Measurements from ENCODE around the gene EWSR1.
A peak's percentile ranks its signal among the peaks of the same experiment; 100 is the strongest.

EWSR1 gene

GRCh38 chr22:29270475-29271271 lies 2.6 kb downstream of the EWSR1 start:
- DNase-seq = no peak

GRCh38 chr22:29272624-29273023 lies 4.6 kb downstream of the EWSR1 start:
- no peak for DNase-seq

- no peak for DNase-seq
These were observed 7.1 kb downstream of the EWSR1 start for GRCh38 chr22:29275167-29275566.

- no peak for DNase-seq
These were observed 7.9 kb downstream of the EWSR1 start for GRCh38 chr22:29275819-29276565.

- no peak for DNase-seq
These were observed 9.9 kb downstream of the EWSR1 start for GRCh38 chr22:29277927-29278326.

- DNase-seq = no peak
These were observed 16.1 kb downstream of the EWSR1 start for GRCh38 chr22:29284196-29284595.

GRCh38 chr22:29288837-29289236 lies 20.8 kb downstream of the EWSR1 start:
- no peak for DNase-seq

- DNase-seq = no peak
These were observed 22.0 kb downstream of the EWSR1 start for GRCh38 chr22:29290061-29290460.

- no peak for DNase-seq
These were observed 23.1 kb downstream of the EWSR1 start for GRCh38 chr22:29291215-29291614.

- no peak for DNase-seq
These were observed 24.3 kb downstream of the EWSR1 start for GRCh38 chr22:29292379-29292778.

GRCh38 chr22:29298641-29299040 lies 30.6 kb downstream of the EWSR1 start:
- DNase-seq = no peak

GRCh38 chr22:29299136-29299900 lies 31.2 kb downstream of the EWSR1 start:
- no peak for DNase-seq

GRCh38 chr22:29300467-29300806 lies 32.4 kb downstream of the EWSR1 start:
- DNase-seq = no peak

GRCh38 chr22:29300807-29301601 lies 32.9 kb downstream of the EWSR1 start:
- DNase-seq = no peak

GRCh38 chr22:29301716-29302401 lies 33.8 kb downstream of the EWSR1 start:
- DNase-seq = no peak

GRCh38 chr22:29302402-29302680 lies 34.3 kb downstream of the EWSR1 start:
- peak; percentile 53 for DNase-seq

GRCh38 chr22:29302681-29303465 lies 34.8 kb downstream of the EWSR1 start:
- DNase-seq = no peak

GRCh38 chr22:29305836-29306174 lies 37.7 kb downstream of the EWSR1 start:
- DNase-seq = peak; percentile 50

- DNase-seq = peak; percentile 50
These were observed 38.2 kb downstream of the EWSR1 start, which contains the start of gene GAS2L1 for GRCh38 chr22:29306175-29306834. GAS2L1 (plus strand) TSS chr22:29306650; CDS start chr22:29308106, 1,456 bp downstream.

GRCh38 chr22:29306835-29307595 lies 38.9 kb downstream of the EWSR1 start:
- DNase-seq = peak; percentile 34
